OCI-LY7 (cell line): ENCODE data around the gene RNF126. TPM values are rescaled to one million over a fixed set of nuclear protein-coding genes. Genes with fewer than 3 reads are reported as not detected.

Experiments
- BruUV-seq: library from RNA; stranded (reverse); fragments of 400-500 nt; replicated peaks from 2 replicates; lab custom pipeline; 2021; lab: Mats Ljungman, UMichigan
- CTCF ChIA-PET: fragments of 300-600 bp; sonication (Branson Sonifier 250); formaldehyde crosslinking; loops from one replicate; lab custom pipeline; 2022; ENCODE audit warnings: antibody characterized with exemption; ENCODE audit not compliant: unreplicated experiment; lab: Charles Lee
- POLR2A ChIA-PET: fragments of 300-600 bp; sonication (Branson Sonifier 250); formaldehyde crosslinking; loops from one replicate; lab custom pipeline; 2022; ENCODE audit warnings: antibody characterized with exemption; lab: Charles Lee
- DNase-seq: peaks from one replicate; pipeline ENCODE4 v3.0.0-alpha.2; 2015; ENCODE audit warnings: low spot score
- H2AFZ ChIP-seq: fragments of 200-600 bp; sonication (generic), shearing (Covaris generic); 2 replicates; pipeline ENCODE4 v1.6.1; 2014; ENCODE audit warnings: mild to moderate bottlenecking, antibody characterized with exemption, low read length, moderate library complexity
- H3K27ac ChIP-seq: fragments of 200-600 bp; sonication (generic); 2 replicates; pipeline ENCODE4 v1.5.1; 2014; ENCODE audit warnings: mixed run types, low read depth, mild to moderate bottlenecking, moderate library complexity, low read length, inconsistent platforms; ENCODE audit not compliant: poor library complexity, severe bottlenecking
- H3K36me3 ChIP-seq: fragments of 200-600 bp; sonication (generic); 2 replicates; pipeline ENCODE4 v1.6.1; 2014; ENCODE audit warnings: mild to moderate bottlenecking, antibody characterized with exemption, low read length, moderate library complexity, mixed read lengths; ENCODE audit not compliant: insufficient read depth
- H3K4me1 ChIP-seq: fragments of 200-600 bp; sonication (generic); 2 replicates; pipeline ENCODE4 v1.5.1; 2014; ENCODE audit warnings: mild to moderate bottlenecking, low read length; ENCODE audit not compliant: insufficient read depth, poor library complexity, severe bottlenecking
- H3K4me2 ChIP-seq: fragments of 200-600 bp; sonication (generic); 2 replicates; pipeline ENCODE4 v1.6.1; 2014; ENCODE audit warnings: mild to moderate bottlenecking, low read length
- H3K4me3 ChIP-seq: fragments of 200-600 bp; sonication (generic); 2 replicates; pipeline ENCODE4 v1.5.1; 2014; ENCODE audit warnings: mild to moderate bottlenecking, low read depth, low read length; ENCODE audit not compliant: poor library complexity, severe bottlenecking
- H3K79me2 ChIP-seq: fragments of 200-600 bp; sonication (generic); 2 replicates; pipeline ENCODE4 v1.6.1; 2016; ENCODE audit warnings: low read depth, mild to moderate bottlenecking, low read length, moderate library complexity, mixed read lengths; ENCODE audit not compliant: insufficient read depth
- H3K9me2 ChIP-seq: fragments of 200-600 bp; sonication (generic); 2 replicates; pipeline ENCODE4 v1.6.1; 2016; ENCODE audit warnings: mild to moderate bottlenecking, low read length, mixed read lengths; ENCODE audit not compliant: insufficient read depth
- H3K9me3 ChIP-seq: fragments of 200-600 bp; sonication (generic); 2 replicates; pipeline ENCODE4 v1.6.1; 2014; ENCODE audit warnings: mild to moderate bottlenecking, mixed run types, low read length, mixed read lengths
- H4K20me1 ChIP-seq: fragments of 200-600 bp; sonication (generic); 2 replicates; pipeline ENCODE4 v1.6.1; 2014; ENCODE audit warnings: mild to moderate bottlenecking, antibody characterized with exemption, low read length, moderate library complexity, mixed read lengths; ENCODE audit not compliant: insufficient read depth
- EZH2phosphoT487 ChIP-seq: fragments of 200-600 bp; sonication (generic); IDR thresholded peaks from 2 replicates; pipeline ENCODE4 v1.6.1; 2018; ENCODE audit warnings: low read depth, borderline replicate concordance, mild to moderate bottlenecking, mixed run types, antibody characterized with exemption, low read length, moderate library complexity, mixed read lengths
- intact Hi-C: fragments of 100-400 bp; cut with micrococcal nuclease; formaldehyde crosslinking; loops from one replicate; pipeline ENCODE4 v1.10.0; 2022; ENCODE audit not compliant: unreplicated experiment
- total RNA-seq, 2 experiments: library from RNA; depleted of rRNA in 1 of 2; stranded (reverse); fragments of >200 nt in 1 of 2; shearing (Covaris generic) in 1 of 2; gene quantifications; 2 replicates each; pipeline ENCODE4 v1.2.3, GENCODE V29; 2014 to 2022
- TF ChIP-seq, protein P1 (sequence below): fragments of 200-600 bp; sonication (generic); conservative IDR thresholded peaks from 2 replicates; pipeline ENCODE4 v1.5.1; 2014; ENCODE audit warnings: mild to moderate bottlenecking, antibody characterized with exemption, low read length, moderate library complexity, mixed read lengths

The RNF126 gene
- total RNA-seq, 2 experiments from 2014 or later = 98.6 to 104 TPM

DNA sequence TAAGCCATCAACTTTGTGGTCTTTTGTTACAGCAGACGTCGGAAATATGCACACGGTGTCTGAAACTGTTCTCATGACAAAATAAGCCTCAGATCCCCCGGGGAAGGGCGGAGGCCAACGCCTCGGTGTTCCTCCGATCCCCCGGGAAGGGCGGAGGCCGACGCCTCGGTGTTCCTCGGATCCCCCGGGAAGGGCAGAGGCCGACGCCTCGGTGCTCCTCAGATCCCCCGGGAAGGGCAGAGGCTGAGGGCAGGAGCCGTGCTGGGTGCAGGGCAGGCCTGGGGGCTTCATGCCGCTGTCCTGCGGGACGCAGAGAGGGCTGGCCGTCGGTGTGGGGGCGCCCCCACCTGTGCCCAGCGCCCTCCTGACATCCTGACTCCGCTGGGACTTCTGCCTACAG is 18.7 kb downstream of the RNF126 start:
- H3K4me1 ChIP-seq = peaks cover 24% of the 10 kb centered on the region
- no peak overlapping the region for H2AFZ ChIP-seq
- no TSS peak for BruUV-seq
- POLR2A ChIA-PET = no interaction called here
- no peaks in the 10 kb centered on the region for H3K9me3 ChIP-seq
- no peak overlapping the region for H3K27ac ChIP-seq
- TF ChIP-seq EZH2phosphoT487 = no peak
- TF ChIP-seq, protein P1, sequence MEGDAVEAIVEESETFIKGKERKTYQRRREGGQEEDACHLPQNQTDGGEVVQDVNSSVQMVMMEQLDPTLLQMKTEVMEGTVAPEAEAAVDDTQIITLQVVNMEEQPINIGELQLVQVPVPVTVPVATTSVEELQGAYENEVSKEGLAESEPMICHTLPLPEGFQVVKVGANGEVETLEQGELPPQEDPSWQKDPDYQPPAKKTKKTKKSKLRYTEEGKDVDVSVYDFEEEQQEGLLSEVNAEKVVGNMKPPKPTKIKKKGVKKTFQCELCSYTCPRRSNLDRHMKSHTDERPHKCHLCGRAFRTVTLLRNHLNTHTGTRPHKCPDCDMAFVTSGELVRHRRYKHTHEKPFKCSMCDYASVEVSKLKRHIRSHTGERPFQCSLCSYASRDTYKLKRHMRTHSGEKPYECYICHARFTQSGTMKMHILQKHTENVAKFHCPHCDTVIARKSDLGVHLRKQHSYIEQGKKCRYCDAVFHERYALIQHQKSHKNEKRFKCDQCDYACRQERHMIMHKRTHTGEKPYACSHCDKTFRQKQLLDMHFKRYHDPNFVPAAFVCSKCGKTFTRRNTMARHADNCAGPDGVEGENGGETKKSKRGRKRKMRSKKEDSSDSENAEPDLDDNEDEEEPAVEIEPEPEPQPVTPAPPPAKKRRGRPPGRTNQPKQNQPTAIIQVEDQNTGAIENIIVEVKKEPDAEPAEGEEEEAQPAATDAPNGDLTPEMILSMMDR = no peak
- H3K9me2 ChIP-seq = no peaks in the 10 kb centered on the region
- DNase-seq = no peak
- CTCF ChIA-PET = no interaction called here
- H3K4me2 ChIP-seq = no peak overlapping the region
- H3K36me3 ChIP-seq = peaks cover 56% of the 10 kb centered on the region
- no peaks in the 10 kb centered on the region for H3K79me2 ChIP-seq
- H4K20me1 ChIP-seq = no peaks in the 10 kb centered on the region; the same call in 1 of the 2 replicates
- intact Hi-C loops = no loop called here
- H3K4me3 ChIP-seq = no peak overlapping the region

GRCh38 chr19:643736-644135 is 19.3 kb downstream of the RNF126 start:
- no peak overlapping the region for H2AFZ ChIP-seq
- no peak for DNase-seq
- no TSS peak for BruUV-seq
- intact Hi-C loops = no loop called here
- peaks cover 50% of the 10 kb centered on the region for H3K36me3 ChIP-seq
- H3K4me1 ChIP-seq = peaks cover 18% of the 10 kb centered on the region
- H4K20me1 ChIP-seq = no peaks in the 10 kb centered on the region; the same call in 1 of the 2 replicates
- H3K4me2 ChIP-seq = no peak overlapping the region
- H3K9me3 ChIP-seq = no peaks in the 10 kb centered on the region
- H3K79me2 ChIP-seq = no peaks in the 10 kb centered on the region
- H3K27ac ChIP-seq = no peak overlapping the region
- ChIA-PET CTCF (no interaction called here), POLR2A (no interaction called here)
- H3K4me3 ChIP-seq = no peak overlapping the region
- no peak for TF ChIP-seq EZH2phosphoT487
- TF ChIP-seq, protein P1 = no peak
- H3K9me2 ChIP-seq = no peaks in the 10 kb centered on the region

GRCh38 chr19:642767-643727 is 20.0 kb downstream of the RNF126 start:
- no TSS peak for BruUV-seq
- Histone ChIP-seq H4K20me1 (no peaks in the 10 kb centered on the region; the same call in 1 of the 2 replicates), H2AFZ (no peak overlapping the region), H3K4me1 (peaks cover 13% of the 10 kb centered on the region), H3K4me3 (no peak overlapping the region), H3K79me2 (no peaks in the 10 kb centered on the region), H3K9me2 (no peaks in the 10 kb centered on the region), H3K4me2 (no peak overlapping the region), H3K9me3 (no peaks in the 10 kb centered on the region), H3K36me3 (peaks cover 45% of the 10 kb centered on the region), H3K27ac (no peak overlapping the region)
- ChIA-PET POLR2A (no interaction called here), CTCF (no interaction called here)
- no peak for DNase-seq
- no peak for TF ChIP-seq EZH2phosphoT487
- TF ChIP-seq, protein P1 = no peak
- intact Hi-C loops = no loop called here
